Putamen (tissue), 1 donor: Measurements from ENCODE around the gene DLGAP3.
A peak's percentile ranks its signal among the peaks of the same experiment; 100 is the strongest.

Experiments
- DNase-seq: peaks from one replicate; pipeline ENCODE4 v3.0.0-alpha.2; 2016; ENCODE audit warnings: low spot score

DLGAP3 gene

GRCh38 chr1:34865573-34865972, 63.9 kb downstream of the DLGAP3 start:
- no peak for DNase-seq

GRCh38 chr1:34864759-34865158, 64.7 kb downstream of the DLGAP3 start:
- no peak for DNase-seq

- DNase-seq = no peak
Measured at GRCh38 chr1:34863501-34863900, 65.9 kb downstream of the DLGAP3 start.

- peak; percentile 93 for DNase-seq
Measured at GRCh38 chr1:34859446-34860200, 69.8 kb downstream of the DLGAP3 start, which contains the start of gene SMIM12. TSS of gene SMIM12 (minus strand) at chr1:34859749. CDS start at chr1:34855977, 3,772 bp downstream.

- DNase-seq = peak; percentile 56
Measured at GRCh38 chr1:34858901-34859445, 70.5 kb downstream of the DLGAP3 start.

GRCh38 chr1:34856697-34857096, 72.8 kb downstream of the DLGAP3 start:
- no peak for DNase-seq

GRCh38 chr1:34852677-34853217, 76.7 kb downstream of the DLGAP3 start:
- DNase-seq = peak; percentile 90

GRCh38 chr1:34851431-34852105, 77.9 kb downstream of the DLGAP3 start:
- no peak for DNase-seq

- DNase-seq = no peak
Measured at GRCh38 chr1:34850382-34850781, 79.1 kb downstream of the DLGAP3 start.

- DNase-seq = no peak
Measured at GRCh38 chr1:34847094-34847493, 82.4 kb downstream of the DLGAP3 start.

- DNase-seq = no peak
Measured at GRCh38 chr1:34846265-34846664, 83.2 kb downstream of the DLGAP3 start.

GRCh38 chr1:34845131-34845901, 84.1 kb downstream of the DLGAP3 start:
- DNase-seq = no peak

GRCh38 chr1:34844252-34844634, 85.2 kb downstream of the DLGAP3 start:
- no peak for DNase-seq

- DNase-seq = no peak
Measured at GRCh38 chr1:34843392-34844251, 85.8 kb downstream of the DLGAP3 start.

GRCh38 chr1:34842952-34843371, 86.5 kb downstream of the DLGAP3 start:
- DNase-seq = no peak

- DNase-seq = no peak
Measured at GRCh38 chr1:34842073-34842472, 87.4 kb downstream of the DLGAP3 start.

GRCh38 chr1:34840426-34840825, 89.0 kb downstream of the DLGAP3 start:
- no peak for DNase-seq

- no peak for DNase-seq
Measured at GRCh38 chr1:34839526-34840305, 89.7 kb downstream of the DLGAP3 start.

- no peak for DNase-seq
Measured at GRCh38 chr1:34833711-34834110, 95.7 kb downstream of the DLGAP3 start.

GRCh38 chr1:34831721-34832246, 97.7 kb downstream of the DLGAP3 start:
- no peak for DNase-seq
